Chondrocyte (in vitro differentiated cells): ENCODE data around the gene SLAMF9. TPM values are rescaled to one million over a fixed set of nuclear protein-coding genes. Genes with fewer than 3 reads are reported as not detected.

Experiments
- DNase-seq: peaks from one replicate; pipeline ENCODE4 v3.0.0; 2021; ENCODE audit warnings: mixed read lengths, low spot score
- H3K27ac Mint-ChIP-seq: one replicate; pipeline ENCODE4 v1.8.0; 2021; ENCODE audit warnings: mild to moderate bottlenecking, moderate library complexity, mixed read lengths; ENCODE audit not compliant: unreplicated experiment
- H3K27me3 Mint-ChIP-seq: 2 replicates; pipeline ENCODE4 v1.8.0; 2021; ENCODE audit warnings: low read depth, mixed read lengths
- H3K36me3 Mint-ChIP-seq: 2 replicates; pipeline ENCODE4 v1.8.0; 2021; ENCODE audit warnings: low read depth, mixed read lengths
- H3K4me1 Mint-ChIP-seq: 2 replicates; pipeline ENCODE4 v1.8.0; 2021; ENCODE audit warnings: low read depth, mild to moderate bottlenecking, mixed read lengths
- H3K4me3 Mint-ChIP-seq: one replicate; pipeline ENCODE4 v1.8.0; 2021; ENCODE audit warnings: mild to moderate bottlenecking, moderate library complexity, mixed read lengths; ENCODE audit not compliant: unreplicated experiment
- H3K9me3 Mint-ChIP-seq: 2 replicates; pipeline ENCODE4 v1.8.0; 2021; ENCODE audit warnings: low read depth, mixed read lengths
- CTCF ChIP-seq: fragments of 200-600 bp; sonication (generic); IDR thresholded peaks from 2 replicates; pipeline ENCODE4 v1.5.0; 2021; ENCODE audit warnings: antibody characterized with exemption, mild to moderate bottlenecking, moderate library complexity
- total RNA-seq: library from RNA; stranded (reverse); gene quantifications from 3 replicates; pipeline ENCODE4 v1.2.1, GENCODE V29; 2021

SLAMF9 gene
- total RNA-seq, 1 donor from 2014 or later: not detected

- Mint-ChIP-seq H3K27me3 (peaks cover 51% of the 10 kb centered on the region), H3K4me1 (peaks cover 10% of the 10 kb centered on the region), H3K4me3 (no peak overlapping the region), H3K27ac (no peak overlapping the region), H3K36me3 (no peaks in the 10 kb centered on the region), H3K9me3 (peaks cover 2% of the 10 kb centered on the region)
- DNase-seq: no peak
- TF ChIP-seq CTCF: no peak
These were observed 34.0 kb upstream of the SLAMF9 start for GRCh38 chr1:159988006-159988405.

- H3K27me3 Mint-ChIP-seq: peaks cover 57% of the 10 kb centered on the region
- no peak for DNase-seq
- H3K36me3 Mint-ChIP-seq: peaks cover 3% of the 10 kb centered on the region
- H3K9me3 Mint-ChIP-seq: peaks cover 3% of the 10 kb centered on the region
- H3K4me1 Mint-ChIP-seq: peaks cover 5% of the 10 kb centered on the region
- no peak for TF ChIP-seq CTCF
- no peak overlapping the region for H3K4me3 Mint-ChIP-seq
- no peak overlapping the region for H3K27ac Mint-ChIP-seq
These were observed 33.1 kb upstream of the SLAMF9 start for GRCh38 chr1:159987186-159987585.

- DNase-seq: no peak
- Mint-ChIP-seq H3K9me3 (peaks cover 3% of the 10 kb centered on the region), H3K27ac (no peak overlapping the region), H3K4me1 (no peaks in the 10 kb centered on the region), H3K4me3 (no peak overlapping the region), H3K27me3 (peaks cover 60% of the 10 kb centered on the region), H3K36me3 (peaks cover 7% of the 10 kb centered on the region)
- TF ChIP-seq CTCF: no peak
These were observed 32.5 kb upstream of the SLAMF9 start for GRCh38 chr1:159986531-159986930.

GRCh38 chr1:159986093-159986492 lies 32.1 kb upstream of the SLAMF9 start:
- no peak for TF ChIP-seq CTCF
- Mint-ChIP-seq H3K36me3 (peaks cover 7% of the 10 kb centered on the region), H3K4me1 (no peaks in the 10 kb centered on the region), H3K27me3 (peaks cover 58% of the 10 kb centered on the region), H3K27ac (no peak overlapping the region), H3K9me3 (peaks cover 3% of the 10 kb centered on the region), H3K4me3 (no peak overlapping the region)
- DNase-seq: no peak

- Mint-ChIP-seq H3K4me1 (no peaks in the 10 kb centered on the region), H3K27ac (no peak overlapping the region), H3K4me3 (no peak overlapping the region), H3K27me3 (peaks cover 58% of the 10 kb centered on the region), H3K36me3 (peaks cover 9% of the 10 kb centered on the region), H3K9me3 (peaks cover 3% of the 10 kb centered on the region)
- no peak for TF ChIP-seq CTCF
- DNase-seq: no peak
These were observed 31.4 kb upstream of the SLAMF9 start for GRCh38 chr1:159985473-159985872.
